ENCODE results near the gene KRT14.
"Not testable (repeated sequence)": the region's sequence is repeated elsewhere in the genome, so short reads cannot be mapped to it uniquely, and the experiment has no call there.

Gene KRT14

GRCh38 chr17:41622340-41623183 lies 35.9 kb upstream of the KRT14 start:
- not testable (repeated sequence) for DNase-seq

GRCh38 chr17:41621916-41622315 lies 35.2 kb upstream of the KRT14 start:
- DNase-seq, result no peak

- not testable (repeated sequence) for DNase-seq
These were observed 34.7 kb upstream of the KRT14 start for GRCh38 chr17:41621435-41621817.

GRCh38 chr17:41620583-41621434 lies 34.1 kb upstream of the KRT14 start:
- DNase-seq, result no peak

GRCh38 chr17:41619927-41620582 lies 33.4 kb upstream of the KRT14 start:
- not testable (repeated sequence) for DNase-seq

GRCh38 chr17:41619036-41619926 lies 32.6 kb upstream of the KRT14 start:
- DNase-seq, result no peak

- no peak for DNase-seq
These were observed 31.8 kb upstream of the KRT14 start for GRCh38 chr17:41618341-41619035.

- no peak for DNase-seq
These were observed 31.0 kb upstream of the KRT14 start for GRCh38 chr17:41617698-41618097.

GRCh38 chr17:41617136-41617535 lies 30.4 kb upstream of the KRT14 start:
- DNase-seq, result no peak

- DNase-seq, result not testable (repeated sequence)
These were observed 29.8 kb upstream of the KRT14 start for GRCh38 chr17:41616486-41616885.

GRCh38 chr17:41615454-41615853 lies 28.8 kb upstream of the KRT14 start:
- no peak for DNase-seq

GRCh38 chr17:41614767-41615166 lies 28.1 kb upstream of the KRT14 start:
- not testable (repeated sequence) for DNase-seq

- no peak for DNase-seq
These were observed 27.4 kb upstream of the KRT14 start for GRCh38 chr17:41614098-41614497.

GRCh38 chr17:41613277-41614082 lies 26.8 kb upstream of the KRT14 start:
- no peak for DNase-seq

- DNase-seq, result not testable (repeated sequence)
These were observed 25.9 kb upstream of the KRT14 start, which contains the start of gene KRT16 for GRCh38 chr17:41612376-41613160. KRT16 (minus strand) TSS chr17:41612767; CDS start chr17:41612688, 79 bp downstream.

GRCh38 chr17:41610965-41611640 lies 24.4 kb upstream of the KRT14 start:
- DNase-seq, result no peak

GRCh38 chr17:41610061-41610517 lies 23.4 kb upstream of the KRT14 start:
- DNase-seq, result not testable (repeated sequence)

GRCh38 chr17:41606930-41607329 lies 20.2 kb upstream of the KRT14 start:
- not testable (repeated sequence) for DNase-seq

GRCh38 chr17:41602524-41602923 lies 15.8 kb upstream of the KRT14 start:
- no peak for DNase-seq
